ENCODE results near the gene RRM2.

Gene RRM2

GRCh38 chr2:10169053-10169578 is 46.6 kb downstream of the RRM2 start:
- Histone ChIP-seq H3K4me1 (ENCODE audit: control insufficient read depth, insufficient read depth, low read length) (no peaks in the 10 kb centered on the region), H3K9me3 (ENCODE audit: control insufficient read depth, insufficient read depth, low read depth, low read length) (no peaks in the 10 kb centered on the region), H3K4me3 (ENCODE audit: low read depth, low read length) (no peak overlapping the region), H3K27ac (ENCODE audit: extremely low read depth, low read depth, low read length) (no peak overlapping the region), H3K36me3 (ENCODE audit: control insufficient read depth in 2 of 2, insufficient read depth in 1 of 2, low read length in 2 of 2) (peaks cover 0 to 6% of the 10 kb centered on the region in 2 experiments; a peak in 2 of 3 replicates)
- POLR2A ChIA-PET, result interaction anchor here (1.3 kb wide), 1 partner anchor 9 kb away, joined by 3 read pairs; no protein-coding TSS in a partner anchor
- CTCF ChIA-PET, result interaction anchor here (0.6 to 1.3 kb wide), 3 partner anchors 20 to 266 kb away, joined by 3 to 4 read pairs (median 3); no protein-coding TSS in a partner anchor
- TF ChIP-seq MZF1 (tag by site-specific recombination; IDR thresholded peaks at IDR 0.05; ENCODE audit: borderline replicate concordance) (no peak), ZNF394 (tag by site-specific recombination; IDR thresholded peaks at IDR 0.05; ENCODE audit: borderline replicate concordance) (no peak), REPIN1 (tag by site-specific recombination; IDR thresholded peaks at IDR 0.05; ENCODE audit: low read depth) (no peak), SP2 (tag by site-specific recombination; IDR thresholded peaks at IDR 0.05) (no peak), ZNF830 (tag by site-specific recombination; IDR thresholded peaks at IDR 0.05; ENCODE audit: low read depth) (no peak), ZNF76 (tag by site-specific recombination; IDR thresholded peaks at IDR 0.05; ENCODE audit: borderline replicate concordance, low read depth) (no peak), TSHZ1 (tag by site-specific recombination; IDR thresholded peaks at IDR 0.05; ENCODE audit: borderline replicate concordance) (no peak), ZNF121 (tag by site-specific recombination; IDR thresholded peaks at IDR 0.05) (0 out of 2 replicates have a peak, but pooled peaks have one; percentile 43)

GRCh38 chr2:10169581-10169980 is 47.0 kb downstream of the RRM2 start:
- TF ChIP-seq ZFHX2 (tag by site-specific recombination; conservative IDR thresholded peaks at IDR 0.05), result no peak
- no peak for TF ChIP-seq ZBTB48 (tag by site-specific recombination; IDR thresholded peaks at IDR 0.05)
- TF ChIP-seq ZNF791 (tag by site-specific recombination; IDR thresholded peaks at IDR 0.05), result no peak
- no peak for TF ChIP-seq ZNF433 (tag by site-specific recombination; IDR thresholded peaks at IDR 0.05; ENCODE audit: low read depth)
- no peak for TF ChIP-seq TCF7L2 (IDR thresholded peaks at IDR 0.05; ENCODE audit: borderline replicate concordance, low read depth, low read length)
- no peak for TF ChIP-seq ZSCAN23 (tag by site-specific recombination; IDR thresholded peaks at IDR 0.05)
- no peak for TF ChIP-seq ZFP69B (tag by site-specific recombination; IDR thresholded peaks at IDR 0.05)
- TF ChIP-seq ZBTB20 (tag by site-specific recombination; IDR thresholded peaks at IDR 0.05), result no peak
- no peak for TF ChIP-seq ZNF530 (tag by site-specific recombination; IDR thresholded peaks at IDR 0.05; ENCODE audit: low read depth)
- TF ChIP-seq TRIM28 (IDR thresholded peaks at IDR 0.05; ENCODE audit: borderline replicate concordance, low read length), result no peak
- no peak for TF ChIP-seq ZBTB44 (tag by site-specific recombination; IDR thresholded peaks at IDR 0.05)
- TF ChIP-seq REST (tag by site-specific recombination; IDR thresholded peaks at IDR 0.05), result no peak
- TF ChIP-seq ZFP3 (tag by site-specific recombination; IDR thresholded peaks at IDR 0.05; ENCODE audit: low read depth), result no peak
- peaks cover 0 to 2% of the 10 kb centered on the region in 2 experiments; a peak in 2 of 3 replicates for H3K36me3 ChIP-seq (ENCODE audit: control insufficient read depth in 2 of 2, insufficient read depth in 1 of 2, low read length in 2 of 2)
- POLR2A ChIA-PET, result interaction anchor here (1.3 kb wide), 1 partner anchor 10 kb away, joined by 3 read pairs; no protein-coding TSS in a partner anchor
- no peaks in the 10 kb centered on the region for H3K9me3 ChIP-seq (ENCODE audit: control insufficient read depth, insufficient read depth, low read depth, low read length)
- no peaks in the 10 kb centered on the region for H3K4me1 ChIP-seq (ENCODE audit: control insufficient read depth, insufficient read depth, low read length)
- H3K4me3 ChIP-seq (ENCODE audit: low read depth, low read length), result no peak overlapping the region
- CTCF ChIA-PET, result interaction anchor here (1.3 kb wide), 1 partner anchor 265 kb away, joined by 4 read pairs; no protein-coding TSS in a partner anchor
- no peak overlapping the region for H3K27ac ChIP-seq (ENCODE audit: extremely low read depth, low read depth, low read length)

All from HEK293 (cell line).